HG02798 (cell line): ENCODE measurements around the gene KCNH8.

ENCODE experiments used
- ATAC-seq: cut with Tn5 transposase; IDR thresholded peaks from one replicate; pipeline ENCODE4 v1.9.1; 2021; ENCODE audit warnings: mild to moderate bottlenecking; ENCODE audit not compliant: unreplicated experiment, poor library complexity

The KCNH8 gene

DNA sequence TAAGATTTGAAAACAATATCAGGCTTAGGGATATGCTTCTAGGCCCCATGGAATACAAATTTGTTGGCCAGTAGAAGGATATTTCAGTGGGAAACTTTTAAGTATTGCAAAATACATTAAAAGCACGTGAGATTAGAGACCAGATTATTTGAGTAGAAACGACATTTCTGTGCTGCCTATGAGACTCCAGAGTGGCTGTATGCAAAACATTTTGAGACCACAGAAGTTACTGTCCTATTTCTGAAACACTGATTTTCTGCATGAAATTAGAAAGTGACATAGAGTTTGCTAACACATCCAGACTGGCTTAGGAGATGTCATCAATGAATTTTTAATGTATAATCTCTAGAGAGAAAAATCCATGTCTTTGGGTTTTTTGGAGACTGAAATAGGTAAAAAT lies 99.8 kb downstream of the KCNH8 start:
- no peak for ATAC-seq

- no peak for ATAC-seq
Observed at GRCh38 chr3:19248767-19249166, 100.5 kb downstream of the KCNH8 start.

DNA sequence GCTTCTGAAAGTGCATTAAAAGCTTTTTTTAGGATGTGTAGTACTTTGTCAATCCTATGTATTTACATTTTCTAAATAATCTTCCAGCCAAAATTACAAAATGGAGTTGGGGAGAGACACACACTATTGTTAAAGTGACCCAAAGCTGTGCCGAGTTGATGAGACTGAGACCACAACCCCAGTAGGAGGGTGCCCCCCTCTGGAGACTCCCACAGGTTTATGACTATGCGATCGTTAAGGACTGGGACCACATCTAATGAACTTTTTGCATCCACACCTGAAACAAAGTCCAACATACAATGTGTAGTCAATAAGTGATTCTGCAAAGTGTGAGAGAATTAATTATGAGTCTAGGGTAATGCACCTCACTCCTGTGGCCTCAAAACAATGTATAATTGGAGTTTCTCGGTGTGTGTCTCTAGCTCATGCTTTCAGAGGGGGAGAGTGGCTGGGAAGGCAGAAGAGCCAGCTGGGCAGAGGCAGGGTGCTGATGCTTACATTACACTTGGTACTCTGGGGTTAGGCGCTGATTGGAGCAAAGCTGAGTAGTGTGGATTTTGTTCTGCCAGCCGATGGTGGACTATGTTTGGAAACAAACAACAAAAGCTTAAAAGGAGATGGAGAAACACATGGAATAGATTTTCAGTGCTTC lies 102.8 kb downstream of the KCNH8 start:
- no peak for ATAC-seq

- ATAC-seq = no peak
Observed at GRCh38 chr3:19254189-19254588, 105.9 kb downstream of the KCNH8 start.

DNA sequence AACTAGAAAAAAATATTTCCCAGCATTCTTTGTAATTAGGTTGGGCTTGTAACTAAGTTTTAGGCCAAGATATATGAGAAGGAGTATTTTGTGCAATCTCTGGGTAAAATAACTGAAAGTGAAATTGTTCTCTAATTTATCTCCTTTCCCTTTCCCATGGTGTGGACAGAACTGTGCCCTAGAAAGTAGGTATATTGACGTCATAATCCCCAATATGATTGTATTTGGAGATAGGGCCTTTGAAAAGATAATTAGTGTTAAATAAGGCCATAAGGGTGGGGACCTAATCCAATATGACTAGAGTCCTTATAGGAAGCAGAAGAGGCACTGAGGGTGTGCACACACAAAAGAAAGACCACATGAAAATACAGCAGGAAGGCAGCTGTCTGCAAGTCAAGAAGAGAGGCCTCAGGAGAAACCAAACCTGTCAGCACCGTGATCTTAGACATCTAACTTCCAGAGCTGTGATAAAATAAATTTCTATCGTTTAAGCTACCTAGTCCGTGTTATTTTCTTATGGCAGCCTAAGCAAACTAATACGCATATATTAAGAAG lies 106.6 kb downstream of the KCNH8 start:
- no peak for ATAC-seq

GRCh38 chr3:19256313-19256712 lies 108.0 kb downstream of the KCNH8 start:
- no peak for ATAC-seq

- ATAC-seq = no peak
Observed at GRCh38 chr3:19263606-19264005, 115.3 kb downstream of the KCNH8 start.

DNA sequence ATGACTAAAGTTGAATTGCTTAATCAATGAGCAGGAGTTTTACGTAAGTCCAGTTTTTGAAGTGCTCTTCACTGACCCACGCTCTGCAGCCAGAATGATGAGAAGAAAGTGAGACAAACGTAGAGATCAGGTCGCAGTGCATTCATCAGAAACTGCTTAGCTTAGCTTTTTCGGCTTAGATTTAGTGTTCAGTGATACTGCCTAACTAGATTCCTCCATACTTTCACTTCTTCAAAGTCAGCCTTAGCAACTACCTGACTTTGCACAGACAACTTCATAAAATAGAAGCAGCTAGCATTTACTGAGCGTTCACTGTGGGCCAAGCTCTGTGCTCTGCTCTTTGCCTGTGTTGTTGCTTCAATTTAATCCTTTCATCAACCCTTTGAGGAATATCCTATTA lies 116.1 kb downstream of the KCNH8 start:
- no peak for ATAC-seq

DNA sequence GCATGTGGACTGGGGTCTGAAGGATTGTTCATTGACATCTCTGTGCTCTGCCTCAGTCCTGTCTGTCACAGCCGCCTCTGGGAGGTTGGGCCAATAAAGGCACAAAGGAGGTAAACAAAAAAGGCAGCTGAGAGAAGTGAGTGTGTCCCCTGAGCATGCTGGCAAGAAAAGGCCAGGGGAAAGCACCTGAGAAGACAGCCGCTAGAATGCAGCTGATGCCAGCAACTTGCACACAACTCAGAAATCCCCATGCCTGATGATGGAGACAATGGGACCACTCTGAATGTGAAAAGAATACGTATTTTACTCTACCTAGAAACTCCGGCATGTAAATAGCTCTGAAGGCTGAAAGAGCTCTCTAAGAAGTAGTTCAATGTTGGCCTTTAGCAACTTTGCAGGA lies 118.7 kb downstream of the KCNH8 start:
- ATAC-seq = no peak

GRCh38 chr3:19270481-19270880 lies 122.2 kb downstream of the KCNH8 start:
- no peak for ATAC-seq

GRCh38 chr3:19272296-19272695 lies 124.0 kb downstream of the KCNH8 start:
- no peak for ATAC-seq

DNA sequence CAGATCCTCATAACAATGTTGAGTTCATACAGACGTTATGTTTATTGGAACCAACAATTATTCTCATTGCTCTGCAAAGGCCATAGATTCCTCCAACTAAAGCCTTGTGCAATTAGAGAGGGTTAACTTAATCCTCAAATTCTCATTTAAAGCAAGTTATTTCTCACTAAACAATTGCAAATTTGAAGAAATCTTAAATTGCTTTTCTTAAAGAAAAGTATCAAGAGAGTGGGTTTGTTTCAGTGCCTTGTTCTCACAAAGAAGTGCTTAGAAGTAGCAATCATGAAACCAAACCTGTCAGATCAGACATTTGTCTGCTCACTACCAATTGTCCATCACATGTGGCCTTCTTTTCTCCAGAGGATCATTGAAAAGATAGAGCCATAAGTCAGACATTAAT lies 124.8 kb downstream of the KCNH8 start:
- no peak for ATAC-seq

- ATAC-seq = no peak
Observed at GRCh38 chr3:19274576-19274975, 126.3 kb downstream of the KCNH8 start.

DNA sequence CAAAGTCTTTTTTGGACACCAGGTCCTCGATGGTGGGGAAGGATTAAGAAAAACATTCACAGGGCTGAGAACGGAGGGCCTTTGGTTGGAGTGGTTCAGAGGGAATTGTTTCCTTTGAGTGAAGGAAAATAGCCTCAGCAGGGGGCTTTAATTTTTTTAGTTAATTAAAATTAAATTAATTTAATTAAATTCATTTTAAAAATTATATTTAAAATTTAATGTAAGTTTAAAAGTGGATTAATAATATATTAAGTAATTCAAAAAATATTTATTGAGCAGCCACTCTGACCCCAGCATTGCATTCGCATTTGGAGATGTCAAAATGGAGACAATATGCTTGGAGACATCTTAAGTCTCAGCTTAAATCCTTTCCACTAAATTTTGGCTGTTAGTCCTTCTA lies 136.7 kb downstream of the KCNH8 start:
- no peak for ATAC-seq

DNA sequence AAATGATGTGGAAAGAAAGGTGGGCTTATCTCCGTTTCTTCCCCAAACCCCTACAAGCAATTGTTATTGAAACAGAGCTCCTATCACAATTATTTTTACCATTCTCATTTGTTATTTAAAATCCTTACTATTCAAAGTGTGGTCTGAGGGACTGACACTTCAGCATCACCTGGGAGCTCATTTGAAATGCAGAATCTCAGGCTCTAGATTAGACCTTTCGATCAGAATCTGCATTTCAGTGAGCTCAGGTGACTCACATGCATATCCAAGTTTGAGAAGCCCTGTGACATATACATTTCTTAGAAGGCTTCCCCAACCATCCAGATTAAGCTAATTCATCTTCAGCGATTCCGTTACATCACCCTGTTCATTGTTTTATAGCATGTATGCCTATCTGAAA lies 145.0 kb downstream of the KCNH8 start:
- no peak for ATAC-seq

DNA sequence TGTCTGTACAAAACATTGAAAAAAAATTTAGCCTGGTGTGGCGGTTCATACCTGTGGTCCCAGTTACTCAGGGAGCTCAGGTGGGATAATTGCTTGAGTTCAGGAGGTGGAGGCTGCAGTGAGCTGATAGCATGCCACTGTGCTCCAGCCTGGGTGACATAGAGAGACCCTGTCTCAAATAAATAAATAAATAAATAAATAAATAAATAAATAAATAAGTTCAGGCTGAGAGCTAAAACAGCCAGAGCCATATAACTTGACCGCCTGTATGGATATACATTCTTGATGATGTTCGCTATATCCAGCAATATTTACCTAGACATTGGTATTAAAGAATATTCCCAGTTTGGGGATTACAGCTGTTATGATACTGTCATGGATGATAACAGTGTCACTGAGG lies 146.9 kb downstream of the KCNH8 start:
- no peak for ATAC-seq

DNA sequence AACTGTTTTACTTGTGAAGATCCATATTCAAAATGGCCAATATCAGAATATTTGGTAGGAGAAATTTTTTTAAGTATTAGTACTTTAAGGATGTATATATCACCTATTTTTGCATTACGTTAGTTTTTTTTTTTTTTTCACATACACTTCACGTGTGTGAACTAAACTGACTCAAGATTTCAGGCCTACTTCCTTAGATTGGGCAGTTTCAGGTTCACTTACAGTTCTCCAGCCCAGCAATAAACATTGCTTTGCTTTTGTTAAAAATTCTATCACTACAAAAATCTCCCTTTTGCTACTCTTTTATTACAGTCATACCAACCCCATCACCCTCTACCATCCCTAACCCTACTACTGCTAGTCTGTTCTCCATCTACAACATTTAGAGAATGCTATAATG lies 183.6 kb downstream of the KCNH8 start:
- ATAC-seq = no peak

DNA sequence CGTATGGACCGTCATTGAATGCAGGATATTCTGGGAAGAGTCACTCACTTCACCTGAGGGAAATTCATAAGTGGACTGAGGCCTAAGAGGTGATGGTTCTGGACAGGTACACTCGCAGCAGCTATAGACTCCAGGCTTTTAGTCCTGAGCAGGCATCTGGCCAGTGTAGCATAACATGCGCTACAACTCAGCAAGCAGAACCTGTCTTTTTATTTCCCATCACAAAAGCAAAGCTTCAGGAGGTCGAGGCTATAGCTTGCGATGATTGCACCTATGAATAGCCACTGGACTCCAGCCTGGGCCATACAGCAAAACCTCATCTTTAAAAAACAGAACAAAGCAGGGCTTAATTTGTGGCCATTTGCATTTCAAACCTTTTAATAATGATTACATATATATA lies 185.8 kb downstream of the KCNH8 start:
- no peak for ATAC-seq

- ATAC-seq = no peak
Observed at GRCh38 chr3:19338769-19339168, 190.5 kb downstream of the KCNH8 start.

GRCh38 chr3:19342389-19342788 lies 194.1 kb downstream of the KCNH8 start:
- no peak for ATAC-seq

DNA sequence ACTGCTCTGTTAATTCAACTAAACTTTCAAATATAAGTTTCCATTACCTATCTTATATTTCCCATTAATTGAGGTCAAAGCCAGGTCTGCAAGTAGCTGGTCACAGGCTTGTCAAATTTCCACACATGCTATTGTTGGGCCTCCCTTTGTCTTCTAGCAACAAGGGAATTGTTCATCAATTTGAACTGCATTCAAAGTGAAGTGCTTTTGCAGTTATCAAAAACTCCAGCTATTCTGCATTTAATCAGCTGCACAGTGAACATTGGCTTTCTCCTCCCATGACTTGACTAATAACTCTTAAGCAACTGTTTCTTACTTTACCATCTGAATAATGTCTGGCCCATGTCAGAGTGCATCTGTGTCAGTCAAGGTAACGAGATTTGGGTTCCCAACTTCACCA lies 198.4 kb downstream of the KCNH8 start:
- ATAC-seq = no peak

DNA sequence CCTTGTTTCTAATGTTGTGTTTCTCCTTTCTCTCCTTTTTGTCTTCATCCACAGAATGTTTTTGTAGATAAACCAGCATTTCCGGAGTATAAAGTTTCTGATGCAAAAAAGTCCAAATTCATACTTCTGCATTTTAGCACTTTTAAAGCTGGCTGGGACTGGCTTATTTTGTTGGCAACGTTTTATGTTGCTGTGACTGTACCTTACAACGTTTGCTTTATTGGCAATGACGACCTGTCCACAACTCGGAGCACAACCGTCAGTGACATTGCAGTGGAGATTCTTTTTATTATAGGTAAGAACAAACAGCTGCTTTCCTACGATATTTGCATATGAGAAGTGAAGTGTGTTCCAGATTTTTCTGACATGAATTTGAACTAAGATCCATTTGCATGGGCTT lies 199.4 kb downstream of the KCNH8 start:
- ATAC-seq = no peak

- ATAC-seq = no peak
Observed at GRCh38 chr3:19348500-19348899, 200.2 kb downstream of the KCNH8 start.
